ENCODE data around the gene ANTXR2. TPM values are rescaled to one million over a fixed set of nuclear protein-coding genes. Genes with fewer than 3 reads are reported as not detected.
A peak's percentile ranks its signal among the peaks of the same experiment; 100 is the strongest.
"Not testable (repeated sequence)": the region's sequence is repeated elsewhere in the genome, so short reads cannot be mapped to it uniquely, and the experiment has no call there.

The ANTXR2 gene
- total and polyA plus RNA-seq, 4 experiments from 2014 or later, result 88.1 to 91.6 (median 90.7) TPM

DNA sequence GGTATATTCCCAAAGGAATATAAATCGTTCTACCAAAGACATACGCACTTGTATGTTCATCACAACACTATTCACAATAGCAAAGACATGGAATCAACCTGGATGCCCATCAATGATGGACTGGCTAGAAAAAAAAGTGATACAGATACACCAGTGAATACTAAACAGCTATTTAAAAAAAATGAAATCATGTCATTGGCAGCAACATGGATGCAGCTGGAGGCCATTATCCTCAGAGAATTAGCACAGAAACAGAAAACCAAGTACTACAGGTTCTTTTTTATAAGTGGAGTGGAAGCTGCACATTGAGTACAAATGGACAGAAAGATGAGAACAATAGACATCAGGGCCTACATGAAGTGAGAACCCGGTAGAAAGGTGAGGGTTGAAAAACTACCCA lies 81.4 kb downstream of the ANTXR2 start:
- H3K4me3 Mint-ChIP-seq, result peak overlapping the region in 1 of 8 donors; percentile 2
- H3K27ac Mint-ChIP-seq, result peak overlapping the region in 1 of 7 donors; percentile 18
- intact Hi-C loops (cut with micrococcal nuclease), result no loop called here
- H3K27me3 Mint-ChIP-seq, result no peaks in the 10 kb centered on the region
- Histone ChIP-seq H3K4me1 (ENCODE audit: insufficient read depth, low read length) (peaks cover 10% of the 10 kb centered on the region), H3K9me3 (ENCODE audit: control insufficient read depth in 1 of 2, low read length in 2 of 2) (no peaks in the 10 kb centered on the region), H3K27ac (ENCODE audit: low read depth, low read length) (no peak overlapping the region), H3K36me3 (ENCODE audit: insufficient read depth, low read length) (no peaks in the 10 kb centered on the region), H3K27me3 (ENCODE audit: insufficient read depth, low read length) (no peaks in the 10 kb centered on the region), H3K4me3 (ENCODE audit: low read length in 2 of 2) (no peak overlapping the region)
- ChIA-PET POLR2A (ENCODE audit: partially characterized antibody) (interaction anchor here (1.0 kb wide), 1 partner anchor 10 kb away, joined by 3 read pairs; no protein-coding TSS in a partner anchor), CTCF (ENCODE audit: partially characterized antibody) (interaction anchor here (1.1 kb wide), 1 partner anchor 134 kb away, joined by 3 read pairs; no protein-coding TSS in a partner anchor)
- DNase-seq, result no peak
- H3K9me3 Mint-ChIP-seq, result peaks cover 0 to 11% (median 0%) of the 10 kb centered on the region in 8 donors
- H3K4me1 Mint-ChIP-seq, result peaks cover 48 to 81% (median 64%) of the 10 kb centered on the region in 4 donors
- peaks cover 19 to 35% of the 10 kb centered on the region in 2 donors for H3K36me3 Mint-ChIP-seq

DNA sequence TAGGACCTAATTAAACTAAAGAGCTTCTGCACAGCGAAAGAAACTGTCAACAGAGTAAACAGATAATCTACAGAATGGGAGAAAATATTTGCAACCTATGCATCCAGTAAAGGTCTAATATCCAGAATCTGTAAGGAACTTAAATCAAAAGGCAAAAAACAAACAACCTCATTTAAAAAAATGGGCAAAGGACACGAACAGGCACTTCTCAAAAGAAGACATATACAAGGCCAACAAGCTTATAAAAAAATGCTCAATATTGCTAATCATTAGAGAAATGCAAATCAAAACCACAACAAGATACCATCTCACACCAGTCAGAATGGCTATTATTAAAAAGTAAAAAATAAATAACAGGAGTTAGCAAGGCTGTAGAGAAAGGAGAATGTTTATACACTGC lies 81.9 kb downstream of the ANTXR2 start:
- H3K9me3 Mint-ChIP-seq, result peaks cover 0 to 11% (median 0%) of the 10 kb centered on the region in 8 donors
- H3K27me3 ChIP-seq (ENCODE audit: insufficient read depth, low read length); H3K4me3 ChIP-seq (ENCODE audit: low read length in 2 of 2); DNase-seq; H3K36me3 ChIP-seq (ENCODE audit: insufficient read depth, low read length); H3K27ac ChIP-seq (ENCODE audit: low read depth, low read length); H3K27me3 Mint-ChIP-seq; H3K9me3 ChIP-seq (ENCODE audit: control insufficient read depth in 1 of 2, low read length in 2 of 2); H3K27ac Mint-ChIP-seq; intact Hi-C loops (cut with micrococcal nuclease): not testable (repeated sequence)
- H3K4me1 Mint-ChIP-seq, result peaks cover 49 to 79% (median 63%) of the 10 kb centered on the region in 4 donors
- POLR2A ChIA-PET (ENCODE audit: partially characterized antibody), result interaction anchor here (0.7 to 1.5 kb wide), 3 partner anchors 11 to 81 kb away, joined by 3 read pairs; partner anchors contain the start of gene ANTXR2
- H3K4me3 Mint-ChIP-seq, result peak overlapping the region in 2 of 8 donors; percentile 34 to 36
- CTCF ChIA-PET (ENCODE audit: partially characterized antibody), result interaction anchor here (1.1 kb wide), 1 partner anchor 135 kb away, joined by 3 read pairs; no protein-coding TSS in a partner anchor
- peaks cover 17 to 32% of the 10 kb centered on the region in 2 donors for H3K36me3 Mint-ChIP-seq
- H3K4me1 ChIP-seq (ENCODE audit: insufficient read depth, low read length), result peaks cover 10% of the 10 kb centered on the region

DNA sequence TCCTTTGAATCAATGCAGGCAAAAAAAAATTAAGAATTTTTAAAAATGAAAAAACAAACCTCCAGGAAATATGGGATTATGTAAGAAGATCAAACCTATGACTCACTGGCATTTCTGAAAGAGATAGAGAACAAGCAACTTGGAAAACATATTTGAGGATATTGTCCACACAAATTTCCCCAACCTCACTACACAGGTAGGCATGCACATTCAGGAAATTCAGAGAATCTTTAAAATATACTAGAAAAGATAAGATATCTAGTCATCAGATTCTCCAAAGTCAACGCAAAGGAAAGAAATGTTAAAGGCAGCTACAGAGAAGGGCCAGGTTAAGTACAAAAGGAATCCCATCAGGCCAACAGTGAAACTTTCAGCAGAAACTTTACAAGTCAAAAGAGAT lies 85.6 kb downstream of the ANTXR2 start:
- H3K4me1 Mint-ChIP-seq, result peaks cover 31 to 58% (median 43%) of the 10 kb centered on the region in 4 donors
- no peak overlapping the region for H3K4me3 Mint-ChIP-seq
- no peak overlapping the region for H3K27ac Mint-ChIP-seq
- Histone ChIP-seq H3K27me3 (ENCODE audit: insufficient read depth, low read length) (no peaks in the 10 kb centered on the region), H3K4me1 (ENCODE audit: insufficient read depth, low read length) (peaks cover 10% of the 10 kb centered on the region), H3K9me3 (ENCODE audit: control insufficient read depth in 1 of 2, low read length in 2 of 2) (no peaks in the 10 kb centered on the region), H3K27ac (ENCODE audit: low read depth, low read length) (no peak overlapping the region), H3K36me3 (ENCODE audit: insufficient read depth, low read length) (peaks cover 10% of the 10 kb centered on the region), H3K4me3 (ENCODE audit: low read length in 2 of 2) (no peak overlapping the region)
- ChIA-PET CTCF (ENCODE audit: partially characterized antibody) (no interaction called here), POLR2A (ENCODE audit: partially characterized antibody) (no interaction called here)
- H3K36me3 Mint-ChIP-seq, result peaks cover 23 to 25% of the 10 kb centered on the region in 2 donors
- intact Hi-C loops (cut with micrococcal nuclease), result no loop called here
- peaks cover 0 to 9% (median 0%) of the 10 kb centered on the region in 8 donors for H3K9me3 Mint-ChIP-seq
- no peak for DNase-seq
- no peaks in the 10 kb centered on the region for H3K27me3 Mint-ChIP-seq

DNA sequence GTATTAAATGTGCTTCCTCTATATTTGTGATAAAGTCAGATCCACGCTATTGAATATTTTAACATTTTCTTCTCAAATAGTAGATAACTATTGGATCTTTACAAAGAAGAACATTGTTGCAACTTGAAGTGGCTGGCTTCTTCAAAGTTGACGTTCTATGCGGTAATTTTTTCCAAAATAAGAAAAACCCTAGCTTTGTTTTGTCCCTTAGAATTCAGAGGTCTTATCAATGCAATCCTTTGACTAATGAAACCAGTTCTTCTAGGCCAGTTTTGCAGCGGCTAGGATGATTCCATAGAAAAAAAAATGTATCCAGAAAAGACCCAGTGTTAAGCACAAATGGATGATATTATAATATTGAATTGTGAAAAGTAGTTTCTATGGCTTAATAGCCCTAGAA lies 89.6 kb downstream of the ANTXR2 start:
- peaks cover 13 to 24% (median 18%) of the 10 kb centered on the region in 4 donors for H3K4me1 Mint-ChIP-seq
- intact Hi-C loops (cut with micrococcal nuclease), result no loop called here
- CTCF ChIA-PET (ENCODE audit: partially characterized antibody), result no interaction called here
- Histone ChIP-seq H3K4me3 (ENCODE audit: low read length in 2 of 2) (no peak overlapping the region), H3K27me3 (ENCODE audit: insufficient read depth, low read length) (no peaks in the 10 kb centered on the region), H3K36me3 (ENCODE audit: insufficient read depth, low read length) (peaks cover 12% of the 10 kb centered on the region), H3K27ac (ENCODE audit: low read depth, low read length) (no peak overlapping the region), H3K4me1 (ENCODE audit: insufficient read depth, low read length) (peaks cover 2% of the 10 kb centered on the region), H3K9me3 (ENCODE audit: control insufficient read depth in 1 of 2, low read length in 2 of 2) (no peaks in the 10 kb centered on the region)
- peaks cover 33 to 44% of the 10 kb centered on the region in 2 donors for H3K36me3 Mint-ChIP-seq
- no peak overlapping the region for H3K4me3 Mint-ChIP-seq
- no peaks in the 10 kb centered on the region for H3K27me3 Mint-ChIP-seq
- H3K27ac Mint-ChIP-seq, result no peak overlapping the region
- H3K9me3 Mint-ChIP-seq, result peaks cover 0 to 2% (median 0%) of the 10 kb centered on the region in 8 donors
- POLR2A ChIA-PET (ENCODE audit: partially characterized antibody), result no interaction called here
- DNase-seq, result no peak

DNA sequence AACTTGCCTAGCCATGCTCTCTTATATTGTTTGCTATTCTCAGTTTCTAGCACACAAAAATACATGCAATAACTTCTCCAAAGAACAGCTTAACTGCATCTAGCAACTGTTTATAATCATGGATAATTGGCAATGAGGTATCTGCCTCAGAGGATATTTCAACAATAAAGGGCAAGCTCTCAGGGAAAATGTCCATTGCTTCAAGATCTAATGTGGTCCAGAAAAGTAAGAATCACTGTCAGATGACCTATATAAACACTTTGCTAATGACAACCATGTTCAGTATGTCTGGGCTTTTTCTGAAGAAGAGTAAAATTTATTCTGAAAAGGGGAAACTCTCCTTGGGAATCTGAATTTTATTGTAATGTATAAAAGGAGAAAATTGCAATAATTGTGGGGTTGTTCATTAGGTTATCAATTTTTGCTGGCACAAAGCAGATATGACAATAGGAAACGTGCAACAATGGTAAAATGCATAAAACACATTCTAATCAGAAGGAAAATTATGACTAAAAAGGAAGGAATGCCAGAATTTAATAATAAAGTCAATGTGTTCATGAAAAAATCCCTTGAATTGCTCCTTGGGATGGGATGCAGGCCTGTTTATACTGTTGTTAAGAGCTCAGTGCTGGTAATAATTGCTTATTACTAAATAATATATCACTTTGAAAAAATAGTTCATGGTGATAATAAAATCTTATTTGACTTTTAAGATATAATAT lies 90.3 kb downstream of the ANTXR2 start:
- H3K4me3 ChIP-seq (ENCODE audit: low read length in 2 of 2), result no peak overlapping the region
- peaks cover 16% of the 10 kb centered on the region for H3K36me3 ChIP-seq (ENCODE audit: insufficient read depth, low read length)
- no peaks in the 10 kb centered on the region for H3K27me3 ChIP-seq (ENCODE audit: insufficient read depth, low read length)
- H3K27ac ChIP-seq (ENCODE audit: low read depth, low read length), result no peak overlapping the region
- DNase-seq, result no peak
- no peak overlapping the region for H3K27ac Mint-ChIP-seq
- no peaks in the 10 kb centered on the region for H3K4me1 ChIP-seq (ENCODE audit: insufficient read depth, low read length)
- H3K36me3 Mint-ChIP-seq, result peaks cover 39 to 50% of the 10 kb centered on the region in 2 donors
- H3K9me3 ChIP-seq (ENCODE audit: control insufficient read depth in 1 of 2, low read length in 2 of 2), result no peaks in the 10 kb centered on the region
- POLR2A ChIA-PET (ENCODE audit: partially characterized antibody), result no interaction called here
- peaks cover 9 to 18% (median 14%) of the 10 kb centered on the region in 4 donors for H3K4me1 Mint-ChIP-seq
- intact Hi-C loops (cut with micrococcal nuclease), result no loop called here
- CTCF ChIA-PET (ENCODE audit: partially characterized antibody), result no interaction called here
- no peaks in the 10 kb centered on the region for H3K27me3 Mint-ChIP-seq
- no peak overlapping the region for H3K4me3 Mint-ChIP-seq
- peaks cover 0 to under 1% (median 0%) of the 10 kb centered on the region in 8 donors for H3K9me3 Mint-ChIP-seq

DNA sequence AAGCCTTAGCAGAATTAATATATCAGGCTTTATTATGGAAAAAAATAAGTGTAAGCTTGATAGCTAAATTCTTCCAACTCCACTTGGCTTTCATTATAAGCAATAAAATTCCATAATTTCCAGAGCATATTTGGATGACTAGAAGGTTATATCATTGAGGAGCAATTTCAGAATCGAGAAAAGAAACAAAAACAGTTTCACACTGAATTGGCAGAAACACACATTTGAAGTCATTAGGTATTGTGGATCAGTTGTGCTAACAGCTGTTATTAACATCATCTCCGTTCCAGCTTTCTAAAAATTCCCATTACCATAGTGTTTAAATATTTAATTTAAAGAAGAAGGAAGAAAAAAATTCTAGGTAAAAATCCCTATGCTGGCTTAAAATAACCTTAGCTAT lies 92.6 kb downstream of the ANTXR2 start:
- H3K36me3 Mint-ChIP-seq, result peaks cover 52 to 71% of the 10 kb centered on the region in 2 donors

DNA sequence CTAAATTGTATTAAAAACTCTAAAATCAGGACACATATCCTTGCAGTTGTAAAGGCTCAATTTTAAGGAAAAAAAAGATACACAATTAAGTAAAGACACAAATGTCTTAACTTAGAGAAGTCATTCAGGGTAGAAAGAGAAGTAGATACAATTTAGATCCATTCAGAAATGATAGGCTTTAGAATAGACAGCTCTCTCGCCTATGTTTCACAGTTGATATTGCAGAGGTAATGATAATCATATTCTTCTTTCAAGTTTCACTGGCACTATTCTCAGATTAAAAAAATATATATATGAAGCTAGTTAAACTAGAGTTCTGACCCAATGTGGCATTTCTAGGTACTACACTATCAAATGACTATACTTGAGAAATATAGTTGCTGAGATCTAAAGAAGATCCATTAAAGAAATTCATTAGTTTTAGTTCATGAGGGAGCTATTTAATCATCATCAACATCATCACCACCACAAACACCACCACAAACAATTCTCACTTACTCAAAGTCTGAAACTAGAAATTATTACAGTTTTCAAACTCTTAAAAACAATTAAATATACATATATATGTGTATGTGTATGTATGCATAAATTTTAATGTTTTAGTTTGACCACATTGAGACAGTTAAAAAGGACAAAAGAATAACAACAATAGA lies 93.1 kb downstream of the ANTXR2 start:
- H3K4me1 ChIP-seq (ENCODE audit: insufficient read depth, low read length), result no peaks in the 10 kb centered on the region
- Mint-ChIP-seq H3K27ac (peak overlapping the region in 2 of 7 donors; percentile 59 to 64), H3K27me3 (no peaks in the 10 kb centered on the region), H3K4me1 (peaks cover 0 to 5% (median 3%) of the 10 kb centered on the region in 4 donors), H3K4me3 (no peak overlapping the region), H3K9me3 (no peaks in the 10 kb centered on the region), H3K36me3 (peaks cover 58 to 76% of the 10 kb centered on the region in 2 donors)
- ChIA-PET POLR2A (ENCODE audit: partially characterized antibody) (interaction anchor here (0.6 kb wide), 1 partner anchor 149 kb away, joined by 3 read pairs; no protein-coding TSS in a partner anchor), CTCF (ENCODE audit: partially characterized antibody) (interaction anchor here (0.9 to 1.5 kb wide), 3 partner anchors 18 to 1027 kb away, joined by 3 to 4 read pairs (median 3); no protein-coding TSS in a partner anchor)
- intact Hi-C loops (cut with micrococcal nuclease), result no loop called here
- H3K9me3 ChIP-seq (ENCODE audit: control insufficient read depth in 1 of 2, low read length in 2 of 2), result no peaks in the 10 kb centered on the region
- H3K36me3 ChIP-seq (ENCODE audit: insufficient read depth, low read length), result peaks cover 32% of the 10 kb centered on the region
- H3K4me3 ChIP-seq (ENCODE audit: low read length in 2 of 2), result no peak overlapping the region
- no peaks in the 10 kb centered on the region for H3K27me3 ChIP-seq (ENCODE audit: insufficient read depth, low read length)
- no peak overlapping the region for H3K27ac ChIP-seq (ENCODE audit: low read depth, low read length)
- no peak for DNase-seq

More for the DNA sequence above, 92.6 kb downstream of the ANTXR2 start:
- no peak overlapping the region for H3K4me3 ChIP-seq (ENCODE audit: low read length in 2 of 2)
- Mint-ChIP-seq H3K4me3 (no peak overlapping the region), H3K9me3 (no peaks in the 10 kb centered on the region), H3K27ac (peak overlapping the region in 1 of 7 donors; percentile 15), H3K27me3 (no peaks in the 10 kb centered on the region), H3K4me1 (peaks cover 1 to 5% (median 3%) of the 10 kb centered on the region in 4 donors)
- H3K36me3 ChIP-seq (ENCODE audit: insufficient read depth, low read length), result peaks cover 32% of the 10 kb centered on the region
- no peak for DNase-seq
- H3K27me3 ChIP-seq (ENCODE audit: insufficient read depth, low read length), result no peaks in the 10 kb centered on the region
- H3K4me1 ChIP-seq (ENCODE audit: insufficient read depth, low read length), result no peaks in the 10 kb centered on the region
- intact Hi-C loops (cut with micrococcal nuclease), result no loop called here
- H3K27ac ChIP-seq (ENCODE audit: low read depth, low read length), result no peak overlapping the region
- no peaks in the 10 kb centered on the region for H3K9me3 ChIP-seq (ENCODE audit: control insufficient read depth in 1 of 2, low read length in 2 of 2)
- ChIA-PET POLR2A (ENCODE audit: partially characterized antibody) (interaction anchor here (0.6 kb wide), 1 partner anchor 148 kb away, joined by 3 read pairs; no protein-coding TSS in a partner anchor), CTCF (ENCODE audit: partially characterized antibody) (interaction anchor here (1.4 to 1.5 kb wide), 2 partner anchors 19 to 1028 kb away, joined by 3 to 4 read pairs; no protein-coding TSS in a partner anchor)

All from CD4-positive, alpha-beta memory T cell (primary cell).